ENCODE measurements around the gene GUCA1A.
"Not testable (repeated sequence)": the region's sequence is repeated elsewhere in the genome, so short reads cannot be mapped to it uniquely, and the experiment has no call there.

Gene GUCA1A

DNA sequence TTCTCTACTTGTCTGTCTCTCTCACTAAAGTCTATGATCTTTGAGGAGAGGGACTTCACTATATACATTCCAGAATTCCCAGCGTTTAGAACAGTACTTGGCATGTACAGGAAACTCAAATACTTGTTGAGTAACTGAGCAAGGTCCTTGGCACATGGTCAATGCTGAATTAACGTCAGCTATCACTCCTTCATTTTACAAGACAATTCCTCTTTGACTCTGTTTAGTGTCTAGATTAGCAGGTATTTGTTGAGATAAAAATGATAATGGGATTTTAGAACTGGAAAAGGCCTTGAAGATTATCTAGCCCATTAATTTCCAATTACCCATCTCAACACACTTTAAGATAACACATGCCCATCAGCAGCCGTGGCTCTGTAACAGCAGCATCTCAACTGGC lies 28.2 kb downstream of the GUCA1A start:
- ChIA-PET CTCF (interaction anchor here (1.0 to 6.6 kb wide), 5 partner anchors 13 to 346 kb away, joined by 3 to 83 read pairs (median 7); no protein-coding TSS in a partner anchor), POLR2A (no interaction called here)

GRCh38 chr6:42202131-42202915 lies 29.2 kb downstream of the GUCA1A start:
- CTCF ChIA-PET: interaction anchor here (0.6 to 6.6 kb wide), 8 partner anchors 9 to 519 kb away, joined by 3 to 83 read pairs (median 3); partner anchors contain the start of gene TOMM6
- DNase-seq (ENCODE audit: low read depth, low spot score); H3K4me3 ChIP-seq (ENCODE audit: low read depth, low read length): not testable (repeated sequence)
- POLR2A ChIA-PET: interaction anchor here (0.9 kb wide), 1 partner anchor 8 kb away, joined by 3 read pairs; no protein-coding TSS in a partner anchor

More for the DNA sequence above, 28.2 kb downstream of the GUCA1A start:
- DNase-seq (ENCODE audit: low read depth, low spot score): no peak
- TF ChIP-seq, protein P1, sequence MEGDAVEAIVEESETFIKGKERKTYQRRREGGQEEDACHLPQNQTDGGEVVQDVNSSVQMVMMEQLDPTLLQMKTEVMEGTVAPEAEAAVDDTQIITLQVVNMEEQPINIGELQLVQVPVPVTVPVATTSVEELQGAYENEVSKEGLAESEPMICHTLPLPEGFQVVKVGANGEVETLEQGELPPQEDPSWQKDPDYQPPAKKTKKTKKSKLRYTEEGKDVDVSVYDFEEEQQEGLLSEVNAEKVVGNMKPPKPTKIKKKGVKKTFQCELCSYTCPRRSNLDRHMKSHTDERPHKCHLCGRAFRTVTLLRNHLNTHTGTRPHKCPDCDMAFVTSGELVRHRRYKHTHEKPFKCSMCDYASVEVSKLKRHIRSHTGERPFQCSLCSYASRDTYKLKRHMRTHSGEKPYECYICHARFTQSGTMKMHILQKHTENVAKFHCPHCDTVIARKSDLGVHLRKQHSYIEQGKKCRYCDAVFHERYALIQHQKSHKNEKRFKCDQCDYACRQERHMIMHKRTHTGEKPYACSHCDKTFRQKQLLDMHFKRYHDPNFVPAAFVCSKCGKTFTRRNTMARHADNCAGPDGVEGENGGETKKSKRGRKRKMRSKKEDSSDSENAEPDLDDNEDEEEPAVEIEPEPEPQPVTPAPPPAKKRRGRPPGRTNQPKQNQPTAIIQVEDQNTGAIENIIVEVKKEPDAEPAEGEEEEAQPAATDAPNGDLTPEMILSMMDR (IDR thresholded peaks at IDR 0.05; ENCODE audit: insufficient read depth, low read length, missing control alignments): no peak
- no peak overlapping the region for H3K4me3 ChIP-seq (ENCODE audit: low read depth, low read length)

- no peak overlapping the region for H3K4me3 ChIP-seq (ENCODE audit: low read depth, low read length)
- ChIA-PET POLR2A (interaction anchor here (0.9 kb wide), 1 partner anchor 9 kb away, joined by 3 read pairs; no protein-coding TSS in a partner anchor), CTCF (interaction anchor here (0.9 to 6.6 kb wide), 8 partner anchors 10 to 520 kb away, joined by 3 to 83 read pairs (median 4); partner anchors contain the start of gene TOMM6)
- DNase-seq (ENCODE audit: low read depth, low spot score): no peak
- TF ChIP-seq, protein P1 (IDR thresholded peaks at IDR 0.05; ENCODE audit: insufficient read depth, low read length, missing control alignments): no peak
Observed at GRCh38 chr6:42203183-42203582, 30.0 kb downstream of the GUCA1A start.

- TF ChIP-seq, protein P1 (IDR thresholded peaks at IDR 0.05; ENCODE audit: insufficient read depth, low read length, missing control alignments): no peak
- ChIA-PET POLR2A (no interaction called here), CTCF (interaction anchor here (0.6 to 6.6 kb wide), 3 partner anchors 10 to 289 kb away, joined by 3 to 83 read pairs (median 3); no protein-coding TSS in a partner anchor)
- no peak overlapping the region for H3K4me3 ChIP-seq (ENCODE audit: low read depth, low read length)
- DNase-seq (ENCODE audit: low read depth, low spot score): no peak
Observed at GRCh38 chr6:42204768-42205282, 31.7 kb downstream of the GUCA1A start.

DNA sequence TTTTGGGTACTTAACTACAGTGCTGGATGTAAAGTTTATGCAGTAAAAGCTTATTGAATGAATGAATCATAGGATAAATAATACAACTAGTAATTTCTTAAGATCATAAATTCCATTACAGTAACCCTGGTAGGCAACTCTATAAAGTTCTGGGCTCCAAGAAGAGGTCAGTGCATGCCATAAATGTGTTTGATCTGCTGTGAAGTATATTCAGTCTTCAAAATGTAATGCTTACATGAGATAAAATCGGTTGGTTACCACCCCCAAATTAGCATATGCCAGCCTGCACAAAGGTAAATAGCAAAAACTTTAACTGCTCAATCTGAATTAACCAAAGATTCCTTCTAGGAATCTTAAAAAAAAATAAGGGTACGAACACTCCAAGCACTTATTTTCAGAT lies 34.4 kb downstream of the GUCA1A start:
- H3K4me3 ChIP-seq (ENCODE audit: low read depth, low read length); POLR2A ChIA-PET; DNase-seq (ENCODE audit: low read depth, low spot score): not testable (repeated sequence)
- CTCF ChIA-PET: interaction anchor here (6.6 kb wide), 1 partner anchor 7 kb away, joined by 83 read pairs; no protein-coding TSS in a partner anchor

GRCh38 chr6:42210551-42210950 lies 37.4 kb downstream of the GUCA1A start:
- H3K4me3 ChIP-seq (ENCODE audit: low read depth, low read length): no peak overlapping the region
- DNase-seq (ENCODE audit: low read depth, low spot score): no peak
- ChIA-PET CTCF (interaction anchor here (1.1 to 2.1 kb wide), 3 partner anchors 42 to 337 kb away, joined by 4 to 8 read pairs (median 5); partner anchors contain the start of genes BYSL and MED20), POLR2A (no interaction called here)
- TF ChIP-seq, protein P1 (IDR thresholded peaks at IDR 0.05; ENCODE audit: insufficient read depth, low read length, missing control alignments): no peak

- no peak for DNase-seq (ENCODE audit: low read depth, low spot score)
- ChIA-PET POLR2A (no interaction called here), CTCF (interaction anchor here (1.0 to 6.9 kb wide), 8 partner anchors 7 to 335 kb away, joined by 3 to 178 read pairs (median 54); no protein-coding TSS in a partner anchor)
- H3K4me3 ChIP-seq (ENCODE audit: low read depth, low read length): no peak overlapping the region
- TF ChIP-seq, protein P1 (IDR thresholded peaks at IDR 0.05; ENCODE audit: insufficient read depth, low read length, missing control alignments): no peak
Observed at GRCh38 chr6:42211726-42212125, 38.6 kb downstream of the GUCA1A start.
